Measurements from ENCODE around the gene FMOD. TPM values are rescaled to one million over a fixed set of nuclear protein-coding genes. Genes with fewer than 3 reads are reported as not detected.

The FMOD gene
- total RNA-seq, 4 donors from 2014 or later = 4.3 to 29.9 (median 9.9) TPM

DNA sequence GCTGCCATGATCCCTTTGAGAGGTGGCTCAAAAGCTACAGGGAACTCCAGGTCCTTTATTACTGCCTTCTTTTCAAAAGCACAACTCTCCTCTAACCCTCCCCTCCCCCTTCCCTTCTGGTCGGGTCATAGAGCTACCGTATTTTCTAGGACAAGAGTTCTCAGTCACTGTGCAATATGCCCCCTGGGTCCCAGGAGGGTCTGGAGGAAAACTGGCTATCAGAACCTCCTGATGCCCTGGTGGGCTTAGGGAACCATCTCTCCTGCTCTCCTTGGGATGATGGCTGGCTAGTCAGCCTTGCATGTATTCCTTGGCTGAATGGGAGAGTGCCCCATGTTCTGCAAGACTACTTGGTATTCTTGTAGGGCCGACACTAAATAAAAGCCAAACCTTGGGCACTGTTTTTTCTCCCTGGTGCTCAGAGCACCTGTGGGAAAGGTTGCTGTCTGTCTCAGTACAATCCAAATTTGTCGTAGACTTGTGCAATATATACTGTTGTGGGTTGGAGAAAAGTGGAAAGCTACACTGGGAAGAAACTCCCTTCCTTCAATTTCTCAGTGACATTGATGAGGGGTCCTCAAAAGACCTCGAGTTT is 42.5 kb downstream of the FMOD start:
- H3K4me1 ChIP-seq = peaks cover 31 to 69% (median 35%) of the 10 kb centered on the region in 3 donors

DNA sequence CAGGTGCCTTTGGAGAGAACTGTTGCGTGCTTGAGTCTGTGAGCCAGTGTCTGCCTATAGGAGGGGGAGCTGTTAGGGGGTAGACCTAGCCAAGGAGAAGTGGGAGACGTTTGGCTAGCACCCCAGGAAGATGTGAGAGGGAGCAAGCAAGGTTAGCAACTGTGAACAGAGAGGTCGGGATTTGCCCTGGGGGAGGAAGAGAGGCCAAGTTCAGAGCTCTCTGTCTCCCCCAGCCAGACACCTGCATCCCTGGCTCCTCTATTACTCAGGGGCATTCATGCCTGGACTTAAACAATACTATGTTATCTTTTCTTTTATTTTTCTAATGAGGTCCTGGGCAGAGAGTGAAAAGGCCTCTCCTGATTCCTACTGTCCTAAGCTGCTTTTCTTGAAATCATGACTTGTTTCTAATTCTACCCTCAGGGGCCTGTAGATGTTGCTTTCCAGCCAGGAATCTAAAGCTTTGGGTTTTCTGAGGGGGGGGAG is 43.2 kb downstream of the FMOD start:
- intact Hi-C loops (cut with DNase I) = loop anchor here (5.0 kb wide), 1 partner anchor 35 kb away; no protein-coding TSS in a partner anchor
- Histone ChIP-seq H3K36me3 (peaks cover 5 to 43% (median 11%) of the 10 kb centered on the region in 3 donors), H3K4me3 (peak overlapping the region; percentile 88 to 96 (median 93)), H3K9me3 (no peaks in the 10 kb centered on the region), H3K27ac (peak overlapping the region; percentile 72 to 99 (median 99)), H3K27me3 (no peaks in the 10 kb centered on the region), H3K4me1 (peaks cover 31 to 74% (median 35%) of the 10 kb centered on the region in 3 donors)
- WGBS, 2 donors = 13 to 20% methylated on average over 3 of the region's 3 CpGs
- DNase-seq = no peak
- TF ChIP-seq POLR2A (IDR thresholded peaks at IDR 0.05) = no peak
- TF ChIP-seq, protein P1, sequence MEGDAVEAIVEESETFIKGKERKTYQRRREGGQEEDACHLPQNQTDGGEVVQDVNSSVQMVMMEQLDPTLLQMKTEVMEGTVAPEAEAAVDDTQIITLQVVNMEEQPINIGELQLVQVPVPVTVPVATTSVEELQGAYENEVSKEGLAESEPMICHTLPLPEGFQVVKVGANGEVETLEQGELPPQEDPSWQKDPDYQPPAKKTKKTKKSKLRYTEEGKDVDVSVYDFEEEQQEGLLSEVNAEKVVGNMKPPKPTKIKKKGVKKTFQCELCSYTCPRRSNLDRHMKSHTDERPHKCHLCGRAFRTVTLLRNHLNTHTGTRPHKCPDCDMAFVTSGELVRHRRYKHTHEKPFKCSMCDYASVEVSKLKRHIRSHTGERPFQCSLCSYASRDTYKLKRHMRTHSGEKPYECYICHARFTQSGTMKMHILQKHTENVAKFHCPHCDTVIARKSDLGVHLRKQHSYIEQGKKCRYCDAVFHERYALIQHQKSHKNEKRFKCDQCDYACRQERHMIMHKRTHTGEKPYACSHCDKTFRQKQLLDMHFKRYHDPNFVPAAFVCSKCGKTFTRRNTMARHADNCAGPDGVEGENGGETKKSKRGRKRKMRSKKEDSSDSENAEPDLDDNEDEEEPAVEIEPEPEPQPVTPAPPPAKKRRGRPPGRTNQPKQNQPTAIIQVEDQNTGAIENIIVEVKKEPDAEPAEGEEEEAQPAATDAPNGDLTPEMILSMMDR (IDR thresholded peaks at IDR 0.05) = no peak

More for the DNA sequence above, 42.5 kb downstream of the FMOD start:
- DNase-seq = no peak
- Histone ChIP-seq H3K27ac (peak overlapping the region; percentile 72 to 99 (median 99)), H3K9me3 (no peaks in the 10 kb centered on the region), H3K36me3 (peaks cover 5 to 43% (median 11%) of the 10 kb centered on the region in 3 donors), H3K27me3 (no peaks in the 10 kb centered on the region), H3K4me3 (peak overlapping the region in 3 of 4 donors; percentile 88 to 96 (median 90))
- intact Hi-C loops (cut with DNase I) = loop anchor here (5.0 kb wide), 1 partner anchor 36 kb away; no protein-coding TSS in a partner anchor
- no peak for TF ChIP-seq POLR2A (IDR thresholded peaks at IDR 0.05)
- TF ChIP-seq, protein P1 (IDR thresholded peaks at IDR 0.05) = no peak
- WGBS, 2 donors = 26 to 33% methylated on average over 4 to 5 of the region's 5 CpGs

- intact Hi-C loops (cut with DNase I) = loop anchor here (5.0 kb wide), 1 partner anchor 35 kb away; no protein-coding TSS in a partner anchor
- Histone ChIP-seq H3K27ac (peak overlapping the region; percentile 97 to 99 (median 99)), H3K9me3 (no peaks in the 10 kb centered on the region), H3K4me3 (peak overlapping the region; percentile 88 to 96 (median 93)), H3K36me3 (peaks cover 5 to 43% (median 11%) of the 10 kb centered on the region in 3 donors), H3K27me3 (no peaks in the 10 kb centered on the region), H3K4me1 (peaks cover 31 to 74% (median 35%) of the 10 kb centered on the region in 3 donors)
- WGBS, 2 donors = 11 to 16% methylated on average over 6 to 12 of the region's 21 CpGs
- no peak for DNase-seq
- TF ChIP-seq, protein P1 (IDR thresholded peaks at IDR 0.05) = no peak
- TF ChIP-seq POLR2A (IDR thresholded peaks at IDR 0.05) = no peak
Measured at GRCh38 chr1:203306965-203307541, 43.9 kb downstream of the FMOD start.

GRCh38 chr1:203306089-203306964 is 44.6 kb downstream of the FMOD start:
- Histone ChIP-seq H3K27me3 (no peaks in the 10 kb centered on the region), H3K9me3 (no peaks in the 10 kb centered on the region), H3K4me3 (peak overlapping the region; percentile 88 to 96 (median 93)), H3K27ac (peak overlapping the region; percentile 97 to 99 (median 99)), H3K4me1 (peaks cover 31 to 75% (median 38%) of the 10 kb centered on the region in 3 donors), H3K36me3 (peaks cover 5 to 43% (median 11%) of the 10 kb centered on the region in 3 donors)
- peak in 2 of 4 donors; percentile 51 to 65 for TF ChIP-seq POLR2A (IDR thresholded peaks at IDR 0.05)
- TF ChIP-seq, protein P1 (IDR thresholded peaks at IDR 0.05) = peak in 3 of 6 experiments; percentile 3 to 27 (median 18)
- WGBS, 2 donors = 0% methylated on average over 3 to 9 of the region's 22 CpGs
- peak; percentile 33 for DNase-seq
- intact Hi-C loops (cut with DNase I) = loop anchor here (5.0 kb wide), 1 partner anchor 34 kb away; no protein-coding TSS in a partner anchor
